ENCODE results near the gene WIF1.

DNA sequence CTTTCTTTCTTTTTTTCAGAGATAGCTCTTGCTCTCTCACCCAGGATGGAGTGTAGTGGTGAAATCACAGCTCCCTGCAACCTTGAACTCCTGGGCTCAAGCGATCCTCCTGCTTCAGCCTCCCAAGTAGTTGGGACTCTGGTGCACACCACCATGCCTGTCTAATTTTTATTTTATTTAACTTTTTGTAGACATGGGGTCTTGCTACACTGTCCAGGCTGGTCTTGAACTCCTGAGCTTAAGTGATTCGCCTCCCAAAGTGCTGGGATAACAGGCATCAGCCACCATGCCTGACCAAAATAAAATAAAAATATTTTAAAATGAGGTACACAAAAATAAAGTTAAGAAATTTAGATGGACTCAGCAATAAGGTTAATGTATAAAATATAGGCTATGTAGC, 43.1 kb upstream of the WIF1 start:
- TF ChIP-seq, protein P1, sequence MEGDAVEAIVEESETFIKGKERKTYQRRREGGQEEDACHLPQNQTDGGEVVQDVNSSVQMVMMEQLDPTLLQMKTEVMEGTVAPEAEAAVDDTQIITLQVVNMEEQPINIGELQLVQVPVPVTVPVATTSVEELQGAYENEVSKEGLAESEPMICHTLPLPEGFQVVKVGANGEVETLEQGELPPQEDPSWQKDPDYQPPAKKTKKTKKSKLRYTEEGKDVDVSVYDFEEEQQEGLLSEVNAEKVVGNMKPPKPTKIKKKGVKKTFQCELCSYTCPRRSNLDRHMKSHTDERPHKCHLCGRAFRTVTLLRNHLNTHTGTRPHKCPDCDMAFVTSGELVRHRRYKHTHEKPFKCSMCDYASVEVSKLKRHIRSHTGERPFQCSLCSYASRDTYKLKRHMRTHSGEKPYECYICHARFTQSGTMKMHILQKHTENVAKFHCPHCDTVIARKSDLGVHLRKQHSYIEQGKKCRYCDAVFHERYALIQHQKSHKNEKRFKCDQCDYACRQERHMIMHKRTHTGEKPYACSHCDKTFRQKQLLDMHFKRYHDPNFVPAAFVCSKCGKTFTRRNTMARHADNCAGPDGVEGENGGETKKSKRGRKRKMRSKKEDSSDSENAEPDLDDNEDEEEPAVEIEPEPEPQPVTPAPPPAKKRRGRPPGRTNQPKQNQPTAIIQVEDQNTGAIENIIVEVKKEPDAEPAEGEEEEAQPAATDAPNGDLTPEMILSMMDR (optimal IDR thresholded peaks at IDR 0.05 in 1 of 3, IDR thresholded peaks at IDR 0.05 in 1 of 3, conservative IDR thresholded peaks at IDR 0.05 in 1 of 3; ENCODE audit: extremely low read depth in 1 of 3, insufficient read depth in 2 of 3, low read length in 3 of 3), result no peak
- TF ChIP-seq EZH2 (IDR thresholded peaks at IDR 0.05; ENCODE audit: low read length), result no peak

All from keratinocyte (primary cell).